GM12878 (cell line): ENCODE data around the gene MED13. TPM values are rescaled to one million over a fixed set of nuclear protein-coding genes. Genes with fewer than 3 reads are reported as not detected.

ENCODE experiments used
- ATF7 ChIP-seq: fragments of 450-650 bp; IDR thresholded peaks from 2 replicates; pipeline ENCODE4 v1.6.1; 2016; ENCODE audit warnings: low read depth, mild to moderate bottlenecking
- CHD1 ChIP-seq: IDR thresholded peaks from 2 replicates; pipeline ENCODE4 v1.6.1; 2012; ENCODE audit warnings: low read depth, low read length, improper control_type of control experiment
- CREB1 ChIP-seq: IDR thresholded peaks from 2 replicates; pipeline ENCODE4 v1.6.1; 2012; ENCODE audit warnings: low read depth, mild to moderate bottlenecking, inconsistent platforms
- E2F4 ChIP-seq: IDR thresholded peaks from 2 replicates; pipeline ENCODE4 v1.6.1; 2012; ENCODE audit warnings: low read depth, low read length, improper control_type of control experiment
- ESRRA ChIP-seq: IDR thresholded peaks from 2 replicates; pipeline ENCODE4 v1.6.1; 2012; ENCODE audit warnings: mild to moderate bottlenecking, low read length, improper control_type of control experiment
- ETV6 ChIP-seq, 2 experiments: fragments of 450-650 bp in 1 of 2; IDR thresholded peaks in 1 of 2; conservative IDR thresholded peaks in 1 of 2; 2 replicates each; pipeline ENCODE4 v1.6.1; 2014; ENCODE audit warnings: antibody characterized with exemption in 1 of 2, borderline replicate concordance in 1 of 2, low read depth in 1 of 2, mild to moderate bottlenecking in 1 of 2, moderate library complexity in 1 of 2
- HCFC1 ChIP-seq: fragments of 150-350 bp; IDR thresholded peaks from 2 replicates; pipeline ENCODE4 v1.6.1; 2014; ENCODE audit warnings: low read length
- JUNB ChIP-seq: IDR thresholded peaks from 2 replicates; pipeline ENCODE4 v1.6.1; 2016; ENCODE audit warnings: antibody characterized with exemption, mild to moderate bottlenecking
- NFYA ChIP-seq: IDR thresholded peaks from 2 replicates; pipeline ENCODE4 v1.6.1; 2011; ENCODE audit warnings: low read depth, mild to moderate bottlenecking, low read length, improper control_type of control experiment, borderline replicate concordance
- NR2F1 ChIP-seq: fragments of 450-650 bp; conservative IDR thresholded peaks from 2 replicates; pipeline ENCODE4 v1.6.1; 2017; ENCODE audit warnings: mild to moderate bottlenecking
- PAX5 ChIP-seq: IDR thresholded peaks from 2 replicates; pipeline ENCODE4 v1.6.1; 2011; ENCODE audit warnings: low read depth, low read length, borderline replicate concordance
- PAX8 ChIP-seq: fragments of 450-650 bp; IDR thresholded peaks from 2 replicates; pipeline ENCODE4 v1.6.1; 2017; ENCODE audit warnings: mild to moderate bottlenecking, moderate library complexity
- SPI1 ChIP-seq: IDR thresholded peaks from 2 replicates; pipeline ENCODE4 v1.6.1; 2011; ENCODE audit warnings: low read depth, mild to moderate bottlenecking, low read length, moderate library complexity, borderline replicate concordance; ENCODE audit not compliant: insufficient read depth
- TCF7 ChIP-seq: IDR thresholded peaks from 2 replicates; pipeline ENCODE4 v1.6.1; 2014; ENCODE audit warnings: antibody characterized with exemption, borderline replicate concordance
- ZBTB11 ChIP-seq: fragments of 450-650 bp; formaldehyde crosslinking; IDR thresholded peaks from 2 replicates; pipeline ENCODE4 v1.5.0; 2022; ENCODE audit warnings: mild to moderate bottlenecking, missing genetic modification characterization
- ZBTB33 ChIP-seq: fragments of 450-650 bp; IDR thresholded peaks from 2 replicates; pipeline ENCODE4 v1.6.1; 2017; ENCODE audit warnings: mild to moderate bottlenecking
- ZNF384 ChIP-seq: IDR thresholded peaks from 2 replicates; pipeline ENCODE4 v1.6.1; 2012; ENCODE audit warnings: low read depth, mild to moderate bottlenecking, low read length, improper control_type of control experiment, borderline replicate concordance
- polyA plus RNA-seq, 11 experiments: library from polyadenylated mRNA; depleted of rRNA in 4 of 11; unstranded in 6 of 11; stranded (reverse) in 5 of 11; fragments of >200 nt; fragmentation: Nextera tagmentation in 4 of 11; fragmentation: Illumina TruSeq in 1 of 11; extraction: Ambion mirVana in 4 of 11; extraction: Trizol in 1 of 11; gene quantifications; 1 replicate in 1 of 11; 2 replicates in 10 of 11; pipeline versions ENCODE4 v1.2.1 to v1.2.3, GENCODE V29; 2011 to 2016; ENCODE audit warnings: inconsistent platforms in 2 of 11, missing spikeins in 2 of 11, low read depth in 1 of 11
- total RNA-seq, 4 experiments: library from RNA; depleted of rRNA in 3 of 4; stranded (reverse); fragments of >200 nt in 3 of 4; fragmentation: Illumina TruSeq in 1 of 4; extraction: Trizol in 1 of 4; gene quantifications; 2 replicates each; pipeline versions ENCODE4 v1.2.1 to v1.2.3, GENCODE V29; 2013 to 2021
- TF ChIP-seq, protein P1 (sequence below): IDR thresholded peaks from 2 replicates; pipeline ENCODE4 v1.6.1; 2011; ENCODE audit warnings: borderline replicate concordance, low read depth, mild to moderate bottlenecking, moderate library complexity, low read length; ENCODE audit not compliant: insufficient read depth, poor library complexity, severe bottlenecking

Gene MED13
- total and polyA plus RNA-seq, 10 of the 15 experiments (the other 5 are each of a cell fraction or from before 2014, with no cell fraction given) = 4.6 to 49.7 (median 21.3) TPM

DNA sequence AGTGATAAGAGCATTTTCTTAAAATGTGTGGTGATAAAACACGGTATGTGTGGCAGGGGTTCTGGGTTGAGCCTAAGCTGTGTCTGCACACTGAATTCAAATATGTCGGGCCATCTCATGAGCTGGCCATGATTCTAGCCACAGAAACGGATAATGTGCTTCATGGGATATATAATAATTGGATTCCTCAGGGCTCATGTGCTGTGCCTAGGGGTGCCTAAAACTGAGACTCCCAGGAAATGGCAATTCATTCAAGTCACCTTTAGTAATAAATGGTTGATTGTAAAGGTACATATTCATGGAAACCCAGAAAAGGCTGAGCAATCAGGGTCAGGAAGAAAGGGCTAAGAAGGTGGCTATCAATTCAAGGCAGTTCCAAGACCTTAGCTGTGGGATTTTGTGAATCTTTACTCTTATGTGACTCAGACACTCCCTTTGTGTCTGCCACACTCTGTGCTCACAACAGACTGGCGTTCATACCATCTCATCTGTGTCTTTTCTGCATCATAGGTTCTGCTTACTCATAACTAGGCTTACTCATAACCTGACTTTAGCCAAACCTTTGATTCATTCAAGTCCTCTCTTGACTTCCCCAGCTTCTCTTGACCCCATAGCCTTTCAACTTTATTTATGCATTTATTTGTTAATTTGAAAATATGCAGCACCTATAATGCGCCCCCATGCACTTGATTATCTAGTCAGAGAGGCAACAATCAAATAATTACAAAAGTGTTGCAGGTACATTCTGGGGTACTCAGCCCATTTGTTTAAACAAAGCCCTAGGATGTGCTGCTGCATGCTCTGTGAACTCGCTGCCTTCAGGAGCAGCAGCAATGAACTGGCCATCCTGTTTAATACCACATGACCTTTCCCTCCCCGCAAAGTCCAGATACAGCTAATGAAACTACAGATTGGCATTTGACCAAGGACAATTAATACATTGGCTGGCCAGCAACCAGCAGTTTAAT is 28.4 kb upstream of the MED13 start (continued):
- no peak for TF ChIP-seq ZBTB11 (CRISPR knock-in tag)
- TF ChIP-seq, protein P1, sequence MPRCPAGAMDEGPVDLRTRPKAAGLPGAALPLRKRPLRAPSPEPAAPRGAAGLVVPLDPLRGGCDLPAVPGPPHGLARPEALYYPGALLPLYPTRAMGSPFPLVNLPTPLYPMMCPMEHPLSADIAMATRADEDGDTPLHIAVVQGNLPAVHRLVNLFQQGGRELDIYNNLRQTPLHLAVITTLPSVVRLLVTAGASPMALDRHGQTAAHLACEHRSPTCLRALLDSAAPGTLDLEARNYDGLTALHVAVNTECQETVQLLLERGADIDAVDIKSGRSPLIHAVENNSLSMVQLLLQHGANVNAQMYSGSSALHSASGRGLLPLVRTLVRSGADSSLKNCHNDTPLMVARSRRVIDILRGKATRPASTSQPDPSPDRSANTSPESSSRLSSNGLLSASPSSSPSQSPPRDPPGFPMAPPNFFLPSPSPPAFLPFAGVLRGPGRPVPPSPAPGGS = peak; percentile 59
- TF ChIP-seq HCFC1 = no peak
- TF ChIP-seq PAX8 = no peak
- peak; percentile 67; the same call in 1 of the 2 replicates for TF ChIP-seq SPI1
- no peak for TF ChIP-seq CHD1
- peak; percentile 59 for TF ChIP-seq CREB1
- TF ChIP-seq ESRRA = no peak
- TF ChIP-seq JUNB = peak; percentile 99
- TF ChIP-seq ZBTB33 = no peak
- no peak for TF ChIP-seq E2F4
- TF ChIP-seq NFYA = no peak
- TF ChIP-seq NR2F1 = peak; percentile 98
- peak; percentile 94 for TF ChIP-seq TCF7
- peak; percentile 94 for TF ChIP-seq PAX5
- TF ChIP-seq ATF7 = peak; percentile 68; the same call in 1 of the 2 replicates
- TF ChIP-seq ETV6 (conservative IDR thresholded peaks at IDR 0.05 in 1 of 2, IDR thresholded peaks at IDR 0.05 in 1 of 2; ENCODE audit: borderline replicate concordance in 1 of 2, low read depth in 1 of 2) = peak in 1 of 2 experiments; percentile 83; a peak in 2 of 4 replicates
- no peak for TF ChIP-seq ZNF384
